ENCODE measurements around the gene TCF7L1.

DNA sequence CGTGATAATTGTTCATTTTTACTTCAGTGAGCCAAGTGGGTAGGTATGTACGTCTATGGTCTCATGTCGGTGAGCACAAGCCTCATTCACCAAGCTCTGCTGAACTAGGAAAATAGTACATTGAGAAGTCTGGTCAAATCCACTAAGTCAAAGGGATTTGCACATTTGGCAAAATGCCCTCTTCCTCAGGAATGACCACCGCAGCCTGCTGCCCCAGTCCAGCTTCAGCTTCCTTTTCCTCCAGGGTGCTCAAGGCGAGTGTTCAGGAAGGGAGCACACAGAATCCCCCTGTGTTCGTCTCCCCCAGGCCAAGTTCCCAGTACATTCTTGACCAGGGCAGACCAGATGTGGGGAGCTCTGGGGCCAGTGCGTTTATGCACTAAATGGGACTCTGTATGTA is 23.0 kb downstream of the TCF7L1 start:
- TF ChIP-seq, protein P1, sequence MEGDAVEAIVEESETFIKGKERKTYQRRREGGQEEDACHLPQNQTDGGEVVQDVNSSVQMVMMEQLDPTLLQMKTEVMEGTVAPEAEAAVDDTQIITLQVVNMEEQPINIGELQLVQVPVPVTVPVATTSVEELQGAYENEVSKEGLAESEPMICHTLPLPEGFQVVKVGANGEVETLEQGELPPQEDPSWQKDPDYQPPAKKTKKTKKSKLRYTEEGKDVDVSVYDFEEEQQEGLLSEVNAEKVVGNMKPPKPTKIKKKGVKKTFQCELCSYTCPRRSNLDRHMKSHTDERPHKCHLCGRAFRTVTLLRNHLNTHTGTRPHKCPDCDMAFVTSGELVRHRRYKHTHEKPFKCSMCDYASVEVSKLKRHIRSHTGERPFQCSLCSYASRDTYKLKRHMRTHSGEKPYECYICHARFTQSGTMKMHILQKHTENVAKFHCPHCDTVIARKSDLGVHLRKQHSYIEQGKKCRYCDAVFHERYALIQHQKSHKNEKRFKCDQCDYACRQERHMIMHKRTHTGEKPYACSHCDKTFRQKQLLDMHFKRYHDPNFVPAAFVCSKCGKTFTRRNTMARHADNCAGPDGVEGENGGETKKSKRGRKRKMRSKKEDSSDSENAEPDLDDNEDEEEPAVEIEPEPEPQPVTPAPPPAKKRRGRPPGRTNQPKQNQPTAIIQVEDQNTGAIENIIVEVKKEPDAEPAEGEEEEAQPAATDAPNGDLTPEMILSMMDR (IDR thresholded peaks at IDR 0.05), result no peak
- TF ChIP-seq POLR2A (IDR thresholded peaks at IDR 0.05), result no peak

Data from right lobe of liver (tissue), 4 donors.